Measurements from ENCODE around the gene IFT172. TPM values are rescaled to one million over a fixed set of nuclear protein-coding genes. Genes with fewer than 3 reads are reported as not detected.

Gene IFT172
- 13.5 and 20.7 TPM in 2 replicates for total RNA-seq

DNA sequence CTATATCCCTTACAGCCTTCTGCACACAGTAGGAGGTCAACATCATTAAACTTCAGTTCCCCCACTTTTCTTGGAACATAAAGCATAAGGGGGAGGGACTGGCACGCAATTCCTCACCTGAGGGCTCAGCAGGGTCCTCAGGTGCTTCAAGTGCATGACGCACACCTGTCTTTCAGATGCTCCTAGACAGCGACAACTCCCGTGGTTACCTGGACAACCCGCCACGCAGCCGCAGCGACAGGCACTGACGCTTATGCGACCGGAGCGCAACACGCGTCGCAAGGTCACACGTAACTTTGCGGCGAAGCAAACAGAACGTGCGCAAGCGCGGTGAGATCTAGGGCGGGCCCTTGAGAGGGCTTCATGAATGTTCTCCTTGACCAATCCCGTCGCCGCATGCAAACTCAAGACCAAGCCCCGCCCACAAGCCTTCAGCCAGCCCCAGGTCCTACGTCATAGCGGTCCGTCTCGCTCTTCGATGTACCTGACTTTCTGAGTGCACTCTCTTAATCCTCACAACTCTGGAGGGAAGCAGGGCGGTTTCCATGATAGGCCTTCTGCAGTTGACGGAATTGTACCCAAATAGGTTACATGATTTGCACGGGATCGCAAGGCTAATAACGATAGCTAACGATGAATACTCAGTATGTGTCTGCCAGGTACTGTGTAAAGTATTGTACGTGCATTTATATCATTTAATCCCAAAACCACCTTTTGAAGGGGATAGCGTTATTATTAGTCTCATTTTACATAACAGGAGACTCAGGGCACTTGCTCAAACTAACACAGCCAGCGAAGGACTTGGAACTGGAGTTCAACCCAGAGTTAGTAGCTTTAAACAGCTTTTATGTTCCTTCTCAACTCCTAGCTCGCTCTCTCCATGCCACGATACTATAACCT, at the start of gene IFT172:
Gene IFT172 (minus strand): TSS at position 246 of the 900 bp plus-strand sequence. CDS start 90 bp downstream, at position 156.

GRCh38 chr2:27496357-27497287, 7.1 kb upstream of the IFT172 start, which contains the start of gene GCKR:
GCKR (plus strand) TSS chr2:27496839; CDS start chr2:27496905, 66 bp downstream.

GRCh38 chr2:27494944-27495554, 5.5 kb upstream of the IFT172 start, which contains the start of gene FNDC4:
FNDC4 (minus strand) TSS chr2:27495200; CDS start chr2:27494679, 521 bp downstream.

GRCh38 chr2:27441958-27442919, 47.3 kb downstream of the IFT172 start, which contains the start of gene KRTCAP3:
KRTCAP3 (plus strand) TSS chr2:27442381; CDS start chr2:27442413, 32 bp downstream.

GRCh38 chr2:27428213-27428977, 61.1 kb downstream of the IFT172 start, which contains the start of gene NRBP1:
NRBP1 (plus strand) TSS chr2:27428631; CDS start chr2:27433274, 4,643 bp downstream.

DNA sequence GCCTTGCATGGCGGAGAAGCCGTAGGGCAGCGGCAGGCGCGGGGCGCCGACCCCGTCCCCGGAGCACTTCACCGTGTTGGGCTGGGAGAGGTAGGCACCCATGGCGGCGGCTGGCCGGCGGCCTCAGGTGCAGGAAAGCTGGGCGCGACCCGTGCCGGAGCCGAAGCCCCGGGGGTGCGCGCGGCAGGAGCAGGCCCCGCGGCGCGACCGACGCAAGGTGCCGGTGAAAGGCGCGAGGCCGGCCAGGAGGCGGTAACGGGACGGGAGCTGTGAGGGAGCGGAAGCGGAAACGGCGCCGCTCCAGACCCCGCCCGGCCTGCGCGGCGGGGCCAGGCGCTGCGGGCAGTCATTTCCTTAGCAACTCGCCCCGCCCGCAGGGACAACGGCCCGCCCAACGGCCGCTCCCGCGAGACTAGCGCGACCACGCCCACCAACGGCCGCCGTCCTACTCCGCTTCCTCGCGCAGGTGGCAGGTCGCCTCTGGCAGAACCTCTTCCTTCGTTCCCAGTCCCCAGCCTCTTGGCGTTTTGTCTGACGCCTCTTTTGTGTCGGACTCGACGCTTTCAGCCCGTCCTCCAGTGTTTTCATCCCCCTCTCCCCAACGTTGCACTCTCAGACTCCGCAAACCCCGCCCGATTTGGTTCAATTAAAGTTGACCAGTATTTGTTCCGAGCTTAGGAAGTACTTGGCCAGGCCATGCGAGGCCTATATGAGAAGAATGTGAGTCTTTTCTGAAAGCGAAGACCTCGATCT, 80.0 kb downstream of the IFT172 start, which contains the start of gene PPM1G:
Gene PPM1G (minus strand): TSS at position 271 of the 753 bp plus-strand sequence. CDS start 169 bp downstream, at position 102.

Other genes with a start within 250 kb of the IFT172 start
- gene SLC30A3, start 226.7 kb downstream of the IFT172 start, total RNA-seq, result not detected in 2 replicates
- not detected in 2 replicates for gene DNAJC5G, start 214.3 kb downstream of the IFT172 start, total RNA-seq
- not detected in 2 replicates for gene TRIM54, start 207.3 kb downstream of the IFT172 start, total RNA-seq
- 0.35 and 2.0 TPM in 2 replicates for gene UCN, start 181.3 kb downstream of the IFT172 start, total RNA-seq
- gene MPV17, start 166.6 kb downstream of the IFT172 start, total RNA-seq, result 93.4 and 101 TPM in 2 replicates
- gene GTF3C2, start 133.0 kb downstream of the IFT172 start, total RNA-seq, result 24.5 and 24.8 TPM in 2 replicates
- 27.5 and 28.7 TPM in 2 replicates for gene EIF2B4, start 119.4 kb downstream of the IFT172 start, total RNA-seq
- 134 and 146 TPM in 2 replicates for gene SNX17, start 119.1 kb downstream of the IFT172 start, total RNA-seq
- gene ZNF513, start 109.0 kb downstream of the IFT172 start, total RNA-seq, result 3.9 and 9.0 TPM in 2 replicates
- gene PPM1G, start 80.2 kb downstream of the IFT172 start, total RNA-seq, result 49.5 and 66.2 TPM in 2 replicates
- gene NRBP1, start 61.1 kb downstream of the IFT172 start, total RNA-seq, result 79.3 and 91.0 TPM in 2 replicates
- gene KRTCAP3, start 47.4 kb downstream of the IFT172 start, total RNA-seq, result 5.2 TPM in 1 of 2 replicates, not detected in the other
- 15.2 and 17.4 TPM in 2 replicates for gene FNDC4, start 5.5 kb upstream of the IFT172 start, total RNA-seq
- gene GCKR, start 7.1 kb upstream of the IFT172 start, total RNA-seq, result 0.12 TPM in 1 of 2 replicates, not detected in the other
- gene ZNF512, start 93.3 kb upstream of the IFT172 start, total RNA-seq, result 18.4 and 19.6 TPM in 2 replicates
- gene CCDC121, start 139.3 kb upstream of the IFT172 start, total RNA-seq, result 2.6 and 4.2 TPM in 2 replicates
- 26.4 and 29.9 TPM in 2 replicates for gene GPN1, start 139.3 kb upstream of the IFT172 start, total RNA-seq
- 14.0 and 20.8 TPM in 2 replicates for gene SUPT7L, start 173.9 kb upstream of the IFT172 start, total RNA-seq
- 14.0 and 17.3 TPM in 2 replicates for gene SLC4A1AP, start 174.1 kb upstream of the IFT172 start, total RNA-seq

Measured in pericardium fibroblast (primary cell).